Measurements from ENCODE around the gene TRANK1.

The TRANK1 gene

DNA sequence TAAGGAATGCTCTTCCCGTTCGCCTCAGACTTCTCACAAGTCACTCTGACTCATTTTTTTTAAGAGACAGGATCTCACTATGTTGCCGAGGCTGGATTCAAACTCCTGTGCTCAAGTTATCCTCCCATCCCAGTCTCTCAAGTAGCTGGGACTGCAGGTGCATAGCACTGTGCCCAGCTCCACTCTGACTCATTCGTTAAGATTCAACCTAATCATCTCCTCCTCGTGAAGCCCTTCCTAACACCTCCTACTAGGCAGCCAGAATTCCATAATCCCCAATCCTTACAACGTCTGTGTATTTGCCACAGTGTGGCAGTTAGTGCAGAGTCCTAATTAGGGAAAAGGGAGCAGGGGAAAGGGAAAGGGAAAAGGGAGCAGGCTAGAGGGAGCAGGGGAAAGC is 154.1 kb downstream of the TRANK1 start:
- DNase-seq: no peak

GRCh38 chr3:36786921-36787890 is 157.6 kb downstream of the TRANK1 start:
- DNase-seq: no peak

DNA sequence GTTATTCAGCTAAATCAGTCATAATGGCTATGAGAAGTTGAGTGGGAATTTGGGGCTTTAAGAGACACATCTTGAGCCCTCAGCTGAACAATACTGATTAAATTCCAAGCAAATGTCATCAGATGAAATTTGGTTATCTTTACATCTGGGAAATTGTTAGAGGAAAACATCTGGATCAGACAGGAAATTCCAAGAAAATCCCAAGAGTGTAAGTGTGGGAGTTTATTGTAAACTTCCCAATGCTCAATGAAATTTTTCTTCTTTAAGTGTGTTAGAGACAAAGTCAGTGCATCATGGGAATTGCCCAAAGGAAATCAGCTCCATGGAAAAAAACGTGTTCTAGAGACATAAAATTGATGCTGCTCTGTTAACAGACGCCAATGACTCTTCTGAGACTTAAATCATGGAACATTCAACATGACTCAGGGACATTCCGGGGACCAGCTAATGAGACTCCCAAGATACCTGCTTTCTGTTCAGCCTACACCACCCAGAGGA is 160.7 kb downstream of the TRANK1 start:
- DNase-seq: no peak

GRCh38 chr3:36777424-36778218 is 167.2 kb downstream of the TRANK1 start:
- no peak for DNase-seq
